DOHH2 (cell line): ENCODE results near the gene ARHGAP8.

ENCODE experiments used
- EZH2phosphoT487 ChIP-seq: fragments of 200-600 bp; sonication (generic); IDR thresholded peaks from 2 replicates; pipeline ENCODE4 v1.6.1; 2017; ENCODE audit warnings: borderline replicate concordance, mild to moderate bottlenecking, antibody characterized with exemption, low read length, moderate library complexity, mixed read lengths
- TF ChIP-seq, protein P1 (sequence below): fragments of 200-600 bp; sonication (generic); IDR thresholded peaks from one replicate; pipeline ENCODE4 v1.5.1; 2014; ENCODE audit warnings: antibody characterized with exemption, mild to moderate bottlenecking, low read depth, low read length; ENCODE audit not compliant: poor library complexity, severe bottlenecking

DNA sequence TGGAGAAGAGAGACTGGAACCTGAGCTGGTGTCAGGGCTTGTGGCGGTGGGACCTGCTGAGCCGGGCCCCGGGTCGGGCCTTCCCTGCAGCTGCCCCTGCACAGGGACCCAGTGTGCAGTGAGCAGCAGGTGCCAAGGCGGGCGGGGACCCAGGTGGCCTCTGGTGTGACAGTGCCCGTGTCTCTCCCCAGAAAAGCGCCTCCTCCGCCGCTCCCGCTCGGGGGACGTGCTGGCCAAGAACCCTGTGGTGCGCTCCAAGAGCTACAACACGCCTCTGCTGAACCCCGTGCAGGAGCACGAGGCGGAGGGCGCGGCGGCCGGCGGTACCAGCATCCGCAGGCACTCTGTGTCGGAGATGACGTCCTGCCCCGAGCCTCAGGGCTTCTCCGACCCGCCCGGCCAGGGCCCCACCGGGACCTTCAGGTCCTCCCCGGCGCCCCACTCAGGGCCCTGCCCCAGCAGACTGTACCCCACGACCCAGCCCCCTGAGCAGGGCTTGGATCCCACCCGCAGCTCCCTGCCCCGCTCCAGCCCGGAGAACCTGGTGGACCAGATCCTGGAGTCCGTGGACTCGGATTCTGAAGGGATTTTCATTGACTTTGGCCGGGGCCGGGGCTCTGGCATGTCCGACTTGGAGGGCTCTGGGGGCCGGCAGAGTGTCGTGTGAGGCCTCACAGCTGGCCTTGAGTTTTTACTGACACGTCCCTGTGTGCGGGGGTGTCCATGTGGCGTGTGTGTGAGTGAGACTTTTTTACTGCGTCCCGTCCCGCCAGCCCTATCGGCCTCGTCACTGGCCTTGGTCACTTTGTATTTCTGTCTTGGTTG is 15.6 kb upstream of the ARHGAP8 start:
- TF ChIP-seq, protein P1, sequence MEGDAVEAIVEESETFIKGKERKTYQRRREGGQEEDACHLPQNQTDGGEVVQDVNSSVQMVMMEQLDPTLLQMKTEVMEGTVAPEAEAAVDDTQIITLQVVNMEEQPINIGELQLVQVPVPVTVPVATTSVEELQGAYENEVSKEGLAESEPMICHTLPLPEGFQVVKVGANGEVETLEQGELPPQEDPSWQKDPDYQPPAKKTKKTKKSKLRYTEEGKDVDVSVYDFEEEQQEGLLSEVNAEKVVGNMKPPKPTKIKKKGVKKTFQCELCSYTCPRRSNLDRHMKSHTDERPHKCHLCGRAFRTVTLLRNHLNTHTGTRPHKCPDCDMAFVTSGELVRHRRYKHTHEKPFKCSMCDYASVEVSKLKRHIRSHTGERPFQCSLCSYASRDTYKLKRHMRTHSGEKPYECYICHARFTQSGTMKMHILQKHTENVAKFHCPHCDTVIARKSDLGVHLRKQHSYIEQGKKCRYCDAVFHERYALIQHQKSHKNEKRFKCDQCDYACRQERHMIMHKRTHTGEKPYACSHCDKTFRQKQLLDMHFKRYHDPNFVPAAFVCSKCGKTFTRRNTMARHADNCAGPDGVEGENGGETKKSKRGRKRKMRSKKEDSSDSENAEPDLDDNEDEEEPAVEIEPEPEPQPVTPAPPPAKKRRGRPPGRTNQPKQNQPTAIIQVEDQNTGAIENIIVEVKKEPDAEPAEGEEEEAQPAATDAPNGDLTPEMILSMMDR, result no peak
- no peak for TF ChIP-seq EZH2phosphoT487
